Neural crest cell (in vitro differentiated cells): ENCODE measurements around the gene PITPNM2. TPM values are rescaled to one million over a fixed set of nuclear protein-coding genes. Genes with fewer than 3 reads are reported as not detected.
A peak's percentile ranks its signal among the peaks of the same experiment; 100 is the strongest.

Experiments
- DNase-seq: peaks from one replicate; pipeline ENCODE4 v3.0.0; 2021; ENCODE audit warnings: low read depth, mixed read lengths, low spot score
- H3K27ac Mint-ChIP-seq: one replicate; pipeline ENCODE4 v1.8.0; 2021; ENCODE audit warnings: mild to moderate bottlenecking, mixed read lengths; ENCODE audit not compliant: unreplicated experiment
- H3K27me3 Mint-ChIP-seq: 2 replicates; pipeline ENCODE4 v1.8.0; 2021; ENCODE audit warnings: low read depth, mild to moderate bottlenecking, mixed read lengths
- H3K36me3 Mint-ChIP-seq: 2 replicates; pipeline ENCODE4 v1.8.0; 2021; ENCODE audit warnings: low read depth, mild to moderate bottlenecking, mixed read lengths
- H3K4me1 Mint-ChIP-seq: 2 replicates; pipeline ENCODE4 v1.8.0; 2021; ENCODE audit warnings: mixed read lengths
- H3K4me3 Mint-ChIP-seq: one replicate; pipeline ENCODE4 v1.8.0; 2021; ENCODE audit warnings: mild to moderate bottlenecking, mixed read lengths
- H3K9me3 Mint-ChIP-seq: 2 replicates; pipeline ENCODE4 v1.8.0; 2021; ENCODE audit warnings: mixed read lengths
- CTCF ChIP-seq: fragments of 200-600 bp; sonication (generic); conservative IDR thresholded peaks from 2 replicates; pipeline ENCODE4 v1.5.0; 2021; ENCODE audit warnings: antibody characterized with exemption, mild to moderate bottlenecking
- total RNA-seq: library from RNA; stranded (reverse); gene quantifications from 2 replicates; pipeline ENCODE4 v1.2.1, GENCODE V29; 2021

The PITPNM2 gene
- total RNA-seq, 1 donor from 2014 or later = 9.5 TPM

DNA sequence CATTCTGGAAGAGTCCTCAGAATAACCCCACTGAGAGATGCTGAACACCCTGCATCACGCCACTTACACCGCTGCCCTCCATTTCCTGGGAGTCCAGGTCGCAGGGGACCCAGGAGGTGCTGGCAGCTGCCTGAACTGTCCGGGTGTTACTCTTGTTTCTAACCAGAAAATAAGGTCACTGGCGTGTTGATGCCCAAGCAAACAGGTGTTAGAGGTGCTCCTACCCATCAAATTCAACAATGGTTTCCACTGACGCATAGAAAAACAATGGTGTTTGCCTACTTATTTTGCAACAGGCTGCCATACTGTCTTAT lies 23.8 kb downstream of the PITPNM2 start:
- no peaks in the 10 kb centered on the region for H3K9me3 Mint-ChIP-seq
- no peaks in the 10 kb centered on the region for H3K36me3 Mint-ChIP-seq
- H3K4me1 Mint-ChIP-seq = peaks cover 23% of the 10 kb centered on the region
- no peak overlapping the region for H3K4me3 Mint-ChIP-seq
- no peak for TF ChIP-seq CTCF
- no peaks in the 10 kb centered on the region for H3K27me3 Mint-ChIP-seq
- H3K27ac Mint-ChIP-seq = peak overlapping the region; percentile 74
- no peak for DNase-seq

DNA sequence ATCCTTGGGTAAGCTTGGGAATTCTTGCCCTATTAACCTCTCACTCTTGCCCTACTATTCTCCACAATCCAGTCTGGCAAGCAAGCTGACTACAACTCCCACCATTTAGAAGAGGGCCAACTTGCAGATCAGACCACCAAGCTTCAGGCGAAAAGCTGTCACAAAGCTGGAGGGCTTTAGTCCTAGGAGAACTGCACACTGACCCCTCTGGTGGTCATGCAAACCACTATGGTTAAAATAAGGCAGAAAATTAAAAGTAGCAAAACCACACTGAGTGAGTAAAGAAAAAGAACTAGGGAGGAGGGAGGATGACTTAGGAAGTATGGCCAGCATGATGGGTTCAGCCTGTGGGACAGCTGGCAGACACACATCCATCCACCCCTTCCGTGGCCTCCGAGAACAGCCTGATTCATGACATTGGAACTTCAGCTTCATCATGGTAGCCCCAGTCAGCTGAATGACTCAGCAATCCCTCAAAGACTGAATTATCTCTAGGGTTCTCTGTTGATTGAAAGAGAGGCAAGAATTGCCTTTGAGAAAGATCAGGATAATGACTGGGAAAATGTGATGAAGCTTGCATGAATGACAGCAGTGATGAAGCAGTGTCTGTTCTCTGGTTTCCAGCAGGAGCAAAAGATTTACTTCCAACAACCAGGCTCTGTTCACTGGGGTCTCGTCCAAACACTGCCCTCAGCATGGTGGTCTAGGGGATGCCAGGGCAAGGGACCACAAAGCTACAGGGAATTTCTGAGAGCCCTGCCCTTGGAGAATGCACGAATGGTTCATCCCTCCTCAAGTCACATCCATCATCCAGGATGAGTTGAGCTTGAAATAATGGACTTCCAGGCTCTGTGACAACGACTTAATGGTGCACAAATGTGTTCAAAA lies 24.4 kb downstream of the PITPNM2 start:
- no peak for TF ChIP-seq CTCF
- no peaks in the 10 kb centered on the region for H3K9me3 Mint-ChIP-seq
- H3K27me3 Mint-ChIP-seq = no peaks in the 10 kb centered on the region
- no peak for DNase-seq
- peak overlapping the region; percentile 74 for H3K27ac Mint-ChIP-seq
- H3K36me3 Mint-ChIP-seq = no peaks in the 10 kb centered on the region
- H3K4me1 Mint-ChIP-seq = peaks cover 23% of the 10 kb centered on the region
- no peak overlapping the region for H3K4me3 Mint-ChIP-seq

DNA sequence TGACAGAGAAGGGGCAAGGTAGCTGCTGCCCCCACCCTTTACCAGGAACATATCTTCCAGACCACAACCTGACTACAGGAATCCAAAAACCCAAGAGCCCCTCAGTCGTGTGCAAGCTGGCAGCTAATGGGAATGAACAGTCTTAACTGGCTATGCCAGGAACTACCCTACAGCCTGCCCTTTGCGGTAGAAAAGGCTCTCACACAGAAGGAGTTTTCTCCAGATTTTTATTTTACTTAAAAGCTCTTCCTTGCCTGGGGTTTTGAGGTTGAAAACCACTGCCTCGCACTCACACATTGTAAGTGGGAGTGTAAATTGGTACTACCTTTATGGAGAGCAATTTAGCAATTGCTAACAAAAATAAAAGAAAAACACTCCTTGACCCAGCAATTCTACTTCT lies 28.3 kb downstream of the PITPNM2 start:
- no peaks in the 10 kb centered on the region for H3K36me3 Mint-ChIP-seq
- peaks cover 19% of the 10 kb centered on the region for H3K4me1 Mint-ChIP-seq
- no peak overlapping the region for H3K27ac Mint-ChIP-seq
- H3K4me3 Mint-ChIP-seq = no peak overlapping the region
- no peak for DNase-seq
- no peaks in the 10 kb centered on the region for H3K27me3 Mint-ChIP-seq
- TF ChIP-seq CTCF = no peak
- H3K9me3 Mint-ChIP-seq = no peaks in the 10 kb centered on the region

- H3K27ac Mint-ChIP-seq = no peak overlapping the region
- no peaks in the 10 kb centered on the region for H3K27me3 Mint-ChIP-seq
- no peak overlapping the region for H3K4me3 Mint-ChIP-seq
- no peaks in the 10 kb centered on the region for H3K9me3 Mint-ChIP-seq
- no peaks in the 10 kb centered on the region for H3K36me3 Mint-ChIP-seq
- H3K4me1 Mint-ChIP-seq = peaks cover 12% of the 10 kb centered on the region
- DNase-seq = no peak
- TF ChIP-seq CTCF = no peak
These were observed 29.2 kb downstream of the PITPNM2 start for GRCh38 chr12:123121670-123122069.

GRCh38 chr12:123120452-123121166 lies 30.3 kb downstream of the PITPNM2 start:
- no peak for TF ChIP-seq CTCF
- no peaks in the 10 kb centered on the region for H3K9me3 Mint-ChIP-seq
- H3K4me1 Mint-ChIP-seq = peaks cover 5% of the 10 kb centered on the region
- DNase-seq = no peak
- H3K4me3 Mint-ChIP-seq = no peak overlapping the region
- no peaks in the 10 kb centered on the region for H3K36me3 Mint-ChIP-seq
- no peaks in the 10 kb centered on the region for H3K27me3 Mint-ChIP-seq
- no peak overlapping the region for H3K27ac Mint-ChIP-seq
